CD4-positive, alpha-beta T cell treated with Interleukin-15 for 1 hour (primary cell): ENCODE data around the gene PHC1.

Experiments
- DNase-seq: peaks from one replicate; pipeline ENCODE4 v3.0.0-alpha.2; 2020

Gene PHC1

DNA sequence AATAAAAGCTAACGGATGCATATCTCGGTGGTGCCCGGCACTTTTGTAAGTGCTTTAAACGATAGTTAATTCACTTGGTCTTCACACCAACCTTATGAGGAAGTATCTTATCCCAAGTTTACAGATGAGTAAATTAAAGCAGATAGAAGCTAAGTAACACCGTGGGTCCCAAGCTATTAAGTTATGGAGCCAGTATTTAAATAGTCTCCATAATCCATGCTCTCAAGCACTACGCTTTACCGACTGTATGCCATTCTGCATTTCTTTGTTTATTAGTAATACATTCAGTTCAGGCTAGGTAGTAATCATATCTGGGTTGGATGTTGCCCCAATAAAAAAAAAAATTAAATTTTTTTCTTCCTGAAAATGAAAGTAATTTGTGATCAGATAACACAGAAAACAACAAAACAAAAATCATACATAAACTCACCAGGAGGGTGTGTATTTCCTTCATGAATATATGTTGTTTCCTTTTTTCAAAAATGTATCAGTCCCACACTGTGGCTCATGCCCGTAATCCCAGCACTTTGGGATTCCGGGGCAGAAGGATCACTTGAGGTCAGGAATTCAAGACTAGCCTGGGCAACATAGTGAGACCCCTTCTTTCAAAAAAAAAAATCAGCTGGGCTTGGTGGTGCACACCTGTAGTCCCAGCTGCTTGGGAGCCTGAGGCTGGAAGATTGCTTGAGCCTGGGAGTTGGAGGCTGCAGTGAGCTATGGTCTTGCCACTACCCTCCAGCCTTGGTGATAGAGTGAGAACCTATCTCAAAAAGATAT is 36.6 kb downstream of the PHC1 start:
- DNase-seq: peak; percentile 18

- DNase-seq: peak; percentile 49
These were observed 37.4 kb downstream of the PHC1 start for GRCh38 chr12:8951744-8952143.

- DNase-seq: peak; percentile 62
These were observed 39.6 kb downstream of the PHC1 start for GRCh38 chr12:8953773-8954402.

DNA sequence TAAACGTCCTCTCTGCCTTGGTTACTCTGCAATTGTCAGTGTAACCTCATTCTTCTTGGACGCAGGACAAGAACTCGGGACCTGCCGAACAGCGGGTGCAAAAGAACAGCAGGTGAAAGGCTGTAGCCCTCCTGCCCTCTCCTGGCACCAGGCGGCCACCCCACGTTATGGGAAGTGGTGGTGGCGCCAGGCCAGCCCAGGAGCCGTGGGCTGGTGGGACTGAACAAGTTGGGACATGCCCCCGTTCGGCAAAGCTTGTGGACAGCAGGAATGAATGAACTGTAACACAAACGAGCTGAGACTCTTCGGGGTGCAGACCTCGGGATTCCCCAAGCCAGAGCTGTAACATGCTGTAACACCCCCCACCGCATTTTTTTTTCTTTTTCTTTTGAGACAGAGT is 41.8 kb downstream of the PHC1 start:
- no peak for DNase-seq

GRCh38 chr12:8956772-8957171 is 42.5 kb downstream of the PHC1 start:
- DNase-seq: no peak

DNA sequence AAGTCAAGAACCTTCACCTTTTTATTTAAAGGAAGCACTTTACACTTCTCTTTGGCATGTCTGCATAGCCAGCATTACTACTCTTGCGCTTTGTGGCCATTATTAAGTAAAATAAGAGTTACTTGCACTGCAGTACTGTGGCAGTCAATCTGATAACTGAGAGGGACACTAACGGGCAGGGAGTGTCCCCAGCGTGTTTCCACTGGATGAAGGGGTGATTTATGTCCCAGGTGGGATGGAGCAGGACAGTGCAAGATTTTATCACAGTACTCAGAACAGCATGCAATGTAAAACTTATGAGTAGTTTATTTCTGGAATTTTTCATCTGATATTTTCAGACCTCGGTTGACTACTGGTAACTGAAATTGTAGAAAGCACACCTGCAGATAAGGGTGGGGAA is 43.3 kb downstream of the PHC1 start:
- no peak for DNase-seq

DNA sequence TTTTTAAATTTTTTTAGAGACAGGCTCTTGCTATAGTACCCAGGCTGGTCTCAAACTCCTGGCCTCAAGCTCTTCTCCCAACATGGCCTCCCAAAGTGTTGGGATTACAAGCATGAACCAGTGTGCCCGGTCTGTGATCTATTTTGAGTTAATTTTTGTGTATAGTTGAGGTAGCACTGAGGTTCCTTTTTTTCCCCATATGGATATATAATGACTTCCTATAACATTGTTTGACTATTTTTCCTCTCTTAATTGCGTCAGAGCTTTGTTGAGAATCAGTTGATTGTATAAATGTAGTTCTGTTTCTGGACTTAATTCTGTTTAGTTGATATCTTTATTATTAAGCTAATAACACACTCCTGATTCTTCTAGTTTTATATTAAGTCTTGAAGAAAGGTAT is 43.8 kb downstream of the PHC1 start:
- no peak for DNase-seq

- DNase-seq: no peak
These were observed 45.9 kb downstream of the PHC1 start for GRCh38 chr12:8960176-8960575.

- no peak for DNase-seq
These were observed 54.5 kb downstream of the PHC1 start for GRCh38 chr12:8968761-8969160.

- DNase-seq: no peak
These were observed 55.6 kb downstream of the PHC1 start for GRCh38 chr12:8969861-8970411.

DNA sequence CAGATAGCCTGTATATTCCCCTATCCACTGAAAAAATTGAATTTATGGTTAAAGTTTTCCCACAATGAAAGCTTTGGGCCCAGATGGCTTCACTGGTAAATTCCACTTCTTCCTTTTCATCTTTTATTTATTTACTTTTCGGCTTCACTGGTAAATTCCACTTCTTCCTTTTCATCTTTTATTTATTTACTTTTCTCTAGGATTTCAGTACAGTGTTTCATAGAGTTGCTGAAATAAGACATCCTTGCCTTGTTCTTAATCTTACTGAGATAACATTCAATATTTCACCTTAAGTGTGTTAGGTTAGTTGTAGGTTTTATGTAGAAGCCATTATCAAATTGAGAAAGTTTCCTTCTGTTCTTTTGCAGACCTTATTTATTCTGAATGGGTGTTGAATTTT is 56.1 kb downstream of the PHC1 start:
- DNase-seq: no peak

GRCh38 chr12:8980137-8980536 is 65.8 kb downstream of the PHC1 start:
- no peak for DNase-seq

- DNase-seq: no peak
These were observed 71.0 kb downstream of the PHC1 start for GRCh38 chr12:8985213-8985754.

GRCh38 chr12:8987163-8987562 is 72.9 kb downstream of the PHC1 start:
- DNase-seq: no peak

DNA sequence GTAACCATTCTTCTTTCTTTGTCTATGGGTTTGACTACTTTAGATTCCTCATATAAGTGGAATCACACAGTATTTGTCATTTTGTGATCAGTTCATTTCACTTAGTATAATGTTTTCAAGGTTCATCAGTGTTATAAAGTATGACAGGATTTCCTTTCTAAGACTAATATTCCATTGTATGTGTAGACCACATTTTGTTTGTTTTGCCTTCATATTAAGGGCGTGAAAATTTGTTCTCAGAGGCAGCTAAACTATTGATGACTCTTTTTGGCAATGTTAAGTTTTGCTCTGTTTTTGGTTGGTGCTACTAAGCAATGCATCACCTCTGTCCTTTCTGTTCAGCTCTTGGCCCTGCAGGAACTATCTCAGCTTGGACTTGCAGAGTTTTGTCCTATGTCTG is 73.4 kb downstream of the PHC1 start:
- DNase-seq: no peak

- no peak for DNase-seq
These were observed 75.1 kb downstream of the PHC1 start, which contains the start of gene KLRG1 for GRCh38 chr12:8989413-8989812. TSS of gene KLRG1 (plus strand) at chr12:8989546. CDS start at chr12:8989636, 90 bp downstream.
